Stimulated activated naive CD8-positive, alpha-beta T cell treated with anti-CD3 and anti-CD28 coated beads, Interleukin-15, Interleukin-2, amounts not matched to agents 100 ng/mL and 50 ng/mL, for 24 hours (primary cell): ENCODE measurements around the gene MED13L.
"Not testable (repeated sequence)": the region's sequence is repeated elsewhere in the genome, so short reads cannot be mapped to it uniquely, and the experiment has no call there.

Experiments used
- H3K27ac Mint-ChIP-seq: one replicate; pipeline ENCODE4 v1.8.0; 2021; ENCODE audit warnings: mild to moderate bottlenecking, mixed read lengths
- H3K27me3 Mint-ChIP-seq: one replicate; pipeline ENCODE4 v1.8.0; 2021; ENCODE audit warnings: mixed read lengths
- H3K36me3 Mint-ChIP-seq: one replicate; pipeline ENCODE4 v1.8.0; 2021; ENCODE audit warnings: low read depth, mixed read lengths
- H3K4me1 Mint-ChIP-seq: one replicate; pipeline ENCODE4 v1.8.0; 2021; ENCODE audit warnings: low read depth, mixed read lengths
- H3K4me3 Mint-ChIP-seq: one replicate; pipeline ENCODE4 v1.8.0; 2021; ENCODE audit warnings: mild to moderate bottlenecking, mixed read lengths
- H3K9me3 Mint-ChIP-seq: one replicate; pipeline ENCODE4 v1.8.0; 2021; ENCODE audit warnings: mixed read lengths

MED13L gene

GRCh38 chr12:116257215-116257614 is 20.3 kb downstream of the MED13L start:
- peaks cover 4% of the 10 kb centered on the region for H3K9me3 Mint-ChIP-seq
- H3K4me3 Mint-ChIP-seq, result no peak overlapping the region
- H3K4me1 Mint-ChIP-seq, result peaks cover 69% of the 10 kb centered on the region
- H3K27ac Mint-ChIP-seq, result no peak overlapping the region
- no peaks in the 10 kb centered on the region for H3K27me3 Mint-ChIP-seq
- H3K36me3 Mint-ChIP-seq, result peaks cover 14% of the 10 kb centered on the region

DNA sequence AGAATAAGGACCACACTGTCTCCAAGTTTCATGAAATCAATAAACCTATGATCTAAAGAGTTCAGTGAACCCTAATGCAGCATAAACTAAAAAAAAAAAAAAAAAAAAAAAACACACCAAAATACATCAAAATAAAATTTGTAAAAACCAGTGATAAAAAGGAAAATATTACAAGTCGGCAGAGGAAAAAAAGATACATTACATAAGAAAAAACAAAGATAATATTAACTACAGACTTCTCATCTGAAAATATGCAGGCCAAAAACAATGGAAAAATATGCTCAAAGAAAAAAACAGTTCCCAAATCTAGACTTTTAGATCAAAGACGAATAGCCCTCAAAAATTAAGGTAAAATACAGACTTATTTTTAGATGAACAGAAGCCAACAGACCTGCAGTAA is 27.6 kb downstream of the MED13L start:
- Mint-ChIP-seq H3K4me3 (no peak overlapping the region), H3K36me3 (peaks cover 39% of the 10 kb centered on the region), H3K27me3 (no peaks in the 10 kb centered on the region), H3K27ac (no peak overlapping the region), H3K9me3 (peaks cover 16% of the 10 kb centered on the region), H3K4me1 (peaks cover 67% of the 10 kb centered on the region)

DNA sequence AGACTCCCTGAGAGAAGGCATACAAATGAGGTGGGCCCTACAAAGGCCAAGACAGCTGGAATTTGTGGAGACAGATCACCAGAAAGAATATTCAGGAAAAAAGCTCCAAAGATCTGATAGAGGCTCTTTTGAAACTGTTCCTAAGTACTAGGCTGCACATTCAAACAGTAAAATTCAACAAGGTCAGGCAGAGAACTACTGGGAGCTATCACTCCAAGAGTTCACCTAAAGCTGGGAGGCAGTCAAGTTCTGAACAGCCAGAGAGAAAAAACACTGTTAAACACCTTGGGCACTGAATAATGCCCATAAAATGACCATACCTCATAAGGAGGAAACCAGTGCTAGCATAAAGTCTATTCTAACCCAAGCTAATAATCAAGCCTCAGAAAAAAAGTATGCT is 28.6 kb downstream of the MED13L start:
- Mint-ChIP-seq H3K36me3 (peaks cover 35% of the 10 kb centered on the region), H3K4me3 (no peak overlapping the region), H3K9me3 (peaks cover 16% of the 10 kb centered on the region), H3K27ac (no peak overlapping the region), H3K4me1 (peaks cover 68% of the 10 kb centered on the region), H3K27me3 (no peaks in the 10 kb centered on the region)

DNA sequence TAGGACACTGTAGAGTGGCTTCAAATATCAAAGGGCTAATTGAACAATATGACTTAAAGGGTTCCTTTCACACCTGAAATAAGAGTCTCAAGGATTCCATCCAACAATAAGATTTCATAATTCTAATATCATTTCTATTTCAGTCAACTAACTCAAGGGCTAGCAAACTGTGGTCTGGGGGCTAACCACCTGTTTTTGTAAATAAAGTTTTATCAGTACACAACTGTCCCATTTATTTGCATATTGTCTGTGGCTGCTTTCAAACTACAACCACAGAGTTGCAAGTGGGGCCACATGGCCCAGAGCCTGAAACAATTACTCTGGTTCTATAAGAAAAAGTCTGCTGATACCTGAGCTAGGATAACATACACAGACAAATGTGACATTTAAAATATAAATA is 29.1 kb downstream of the MED13L start:
- Mint-ChIP-seq H3K4me1 (peaks cover 72% of the 10 kb centered on the region), H3K27me3 (no peaks in the 10 kb centered on the region), H3K36me3 (peaks cover 35% of the 10 kb centered on the region), H3K9me3 (peaks cover 16% of the 10 kb centered on the region), H3K4me3 (no peak overlapping the region), H3K27ac (no peak overlapping the region)

DNA sequence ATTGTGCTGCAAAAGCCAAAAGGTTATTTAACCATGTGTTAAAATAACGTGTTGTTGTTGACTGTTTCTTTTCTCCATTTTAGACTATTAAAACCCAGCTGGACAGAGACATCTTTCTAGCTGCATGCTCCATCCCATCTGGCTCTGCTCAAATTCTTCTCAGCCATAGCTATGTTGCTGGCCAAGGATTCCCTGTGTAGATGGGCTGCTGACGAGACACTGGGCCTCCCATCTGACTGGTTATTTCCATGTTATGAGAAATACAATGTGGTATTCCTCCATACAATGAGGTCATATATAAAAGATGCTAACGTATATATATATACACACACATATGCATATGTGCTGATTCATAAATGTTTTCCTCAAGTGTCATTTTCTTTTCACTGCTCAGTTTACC is 30.1 kb downstream of the MED13L start:
- Mint-ChIP-seq H3K27ac (no peak overlapping the region), H3K9me3 (peaks cover 13% of the 10 kb centered on the region), H3K4me3 (no peak overlapping the region), H3K27me3 (no peaks in the 10 kb centered on the region), H3K4me1 (peaks cover 72% of the 10 kb centered on the region), H3K36me3 (peaks cover 26% of the 10 kb centered on the region)

DNA sequence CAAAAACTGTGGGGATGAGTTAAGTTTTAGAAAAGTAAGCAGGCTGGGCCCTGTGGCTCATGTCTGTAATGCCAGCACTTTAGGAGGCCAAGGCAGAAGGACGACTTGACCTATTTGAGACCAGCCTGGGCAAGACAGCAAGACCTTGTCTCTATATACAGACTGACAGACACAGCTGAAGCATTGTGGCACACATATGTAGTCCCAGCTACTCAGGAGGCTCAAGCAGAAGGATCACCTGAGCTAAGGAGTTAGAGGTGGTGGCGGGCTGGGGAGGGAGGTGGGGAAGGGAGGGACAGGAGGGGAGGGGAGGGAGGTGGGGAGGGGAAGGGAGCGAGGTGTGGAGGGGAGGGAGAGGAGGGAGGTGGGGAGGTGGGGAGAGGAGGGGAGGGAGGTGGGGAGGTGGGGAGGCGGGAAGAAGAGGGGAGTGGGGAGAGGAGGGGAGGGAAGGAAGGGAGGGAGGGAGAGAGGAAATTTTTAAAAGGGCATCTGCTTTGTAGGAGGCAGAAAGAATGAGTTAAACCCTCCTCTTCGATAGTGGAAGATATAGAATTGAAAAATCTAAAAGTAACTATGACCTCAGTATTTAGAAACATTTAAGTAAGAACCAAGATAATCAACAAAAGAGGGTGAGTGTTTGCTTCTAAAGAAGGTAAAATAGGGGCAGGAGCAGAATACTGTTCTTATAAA is 30.9 kb downstream of the MED13L start:
- Mint-ChIP-seq H3K27me3 (no peaks in the 10 kb centered on the region), H3K9me3 (peaks cover 5% of the 10 kb centered on the region), H3K4me1 (peaks cover 71% of the 10 kb centered on the region), H3K36me3 (peaks cover 19% of the 10 kb centered on the region), H3K27ac (no peak overlapping the region), H3K4me3 (no peak overlapping the region)

DNA sequence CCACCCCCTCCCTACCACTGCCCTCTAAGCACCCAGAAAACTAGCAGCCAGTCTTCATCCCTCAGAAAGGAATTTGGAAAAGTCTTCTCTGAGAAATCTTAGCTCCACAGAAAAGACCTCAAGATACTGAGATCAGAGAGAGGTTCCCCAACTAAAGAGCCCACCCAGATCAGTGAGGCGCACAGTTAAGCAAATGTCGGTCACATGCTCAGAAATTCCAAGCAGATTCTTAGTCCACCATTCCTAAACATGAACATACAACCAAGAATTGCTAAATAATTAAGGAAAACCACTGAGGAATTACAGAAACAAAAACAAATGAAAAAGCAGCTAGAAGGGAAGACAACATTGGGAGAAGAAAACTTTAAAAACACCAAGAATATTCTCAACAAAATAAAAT is 32.3 kb downstream of the MED13L start:
- peaks cover 81% of the 10 kb centered on the region for H3K4me1 Mint-ChIP-seq
- peak overlapping the region; percentile 67 for H3K27ac Mint-ChIP-seq
- H3K27me3 Mint-ChIP-seq, result no peaks in the 10 kb centered on the region

GRCh38 chr12:116244474-116245090 is 32.9 kb downstream of the MED13L start:
- peak overlapping the region; percentile 44 for H3K4me3 Mint-ChIP-seq
- H3K27ac Mint-ChIP-seq, result peak overlapping the region; percentile 12

More for the DNA sequence above, 32.3 kb downstream of the MED13L start:
- Mint-ChIP-seq H3K4me3 (no peak overlapping the region), H3K36me3 (peaks cover 15% of the 10 kb centered on the region), H3K9me3 (peaks cover 4% of the 10 kb centered on the region)

GRCh38 chr12:116244001-116244400 is 33.5 kb downstream of the MED13L start:
- Mint-ChIP-seq H3K4me3 (peak overlapping the region; percentile 44), H3K36me3 (peaks cover 7% of the 10 kb centered on the region), H3K27ac (peak overlapping the region; percentile 12), H3K27me3 (no peaks in the 10 kb centered on the region), H3K4me1 (peaks cover 80% of the 10 kb centered on the region), H3K9me3 (no peaks in the 10 kb centered on the region)

More at GRCh38 chr12:116244474-116245090, 32.9 kb downstream of the MED13L start:
- peaks cover 84% of the 10 kb centered on the region for H3K4me1 Mint-ChIP-seq
- H3K9me3 Mint-ChIP-seq, result peaks cover 4% of the 10 kb centered on the region
- peaks cover 11% of the 10 kb centered on the region for H3K36me3 Mint-ChIP-seq
- H3K27me3 Mint-ChIP-seq, result no peaks in the 10 kb centered on the region

DNA sequence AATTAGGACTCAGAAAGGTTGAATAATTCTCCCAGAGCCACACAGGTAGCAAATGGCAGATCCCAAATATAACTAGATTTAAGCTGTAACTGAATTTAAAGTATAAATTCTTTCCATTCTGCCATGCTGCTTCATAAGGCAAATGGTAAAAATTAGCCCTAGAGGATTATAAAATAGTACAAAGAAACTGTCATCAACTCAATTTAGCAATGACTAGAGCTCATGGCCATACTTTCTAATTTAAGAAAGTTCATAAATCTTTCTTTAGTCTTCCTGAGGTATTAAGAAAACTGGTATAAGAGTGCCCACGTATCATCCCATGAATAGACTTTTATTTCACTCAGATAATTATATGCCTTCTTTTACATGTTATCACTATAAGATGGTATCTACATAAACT is 34.8 kb downstream of the MED13L start:
- H3K27ac Mint-ChIP-seq, result no peak overlapping the region
- no peaks in the 10 kb centered on the region for H3K27me3 Mint-ChIP-seq
- no peaks in the 10 kb centered on the region for H3K9me3 Mint-ChIP-seq
- H3K4me1 Mint-ChIP-seq, result peaks cover 73% of the 10 kb centered on the region
- peaks cover 7% of the 10 kb centered on the region for H3K36me3 Mint-ChIP-seq
- no peak overlapping the region for H3K4me3 Mint-ChIP-seq

DNA sequence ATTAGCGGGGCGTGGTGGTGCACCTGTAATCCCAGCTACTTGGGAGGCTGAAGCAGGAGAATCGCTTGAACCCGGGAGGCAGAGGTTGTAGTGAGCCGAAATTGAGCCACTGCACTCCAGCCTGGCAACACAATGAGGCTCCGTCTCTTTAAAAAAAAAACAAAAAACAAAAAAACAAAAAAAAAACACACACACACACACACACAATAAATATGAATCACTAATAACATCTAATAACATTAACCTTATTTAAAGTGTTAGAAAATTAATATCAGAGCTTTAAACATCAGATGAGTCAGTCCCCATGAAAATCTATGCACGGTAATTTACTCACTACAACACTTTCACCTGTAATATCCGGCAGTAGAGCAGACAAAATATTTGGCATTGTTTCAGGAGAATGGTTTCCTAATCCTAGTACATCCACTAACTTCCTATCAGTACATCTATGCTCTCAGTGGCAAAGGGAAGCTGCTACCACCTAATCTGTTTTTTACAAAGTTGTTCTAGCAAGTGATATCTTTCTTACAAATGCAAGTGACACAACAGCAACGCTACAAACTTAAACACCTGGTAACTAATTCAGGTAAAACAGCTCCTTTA is 36.2 kb downstream of the MED13L start:
- Mint-ChIP-seq H3K9me3 (no peaks in the 10 kb centered on the region), H3K4me1 (peaks cover 76% of the 10 kb centered on the region), H3K4me3 (no peak overlapping the region), H3K36me3 (peaks cover 7% of the 10 kb centered on the region), H3K27me3 (no peaks in the 10 kb centered on the region), H3K27ac (no peak overlapping the region)

- H3K36me3 Mint-ChIP-seq, H3K27ac Mint-ChIP-seq, H3K9me3 Mint-ChIP-seq, H3K4me3 Mint-ChIP-seq, H3K27me3 Mint-ChIP-seq: not testable (repeated sequence)
- H3K4me1 Mint-ChIP-seq, result peaks cover 57% of the 10 kb centered on the region
These were observed 38.8 kb downstream of the MED13L start for GRCh38 chr12:116238570-116239119.

GRCh38 chr12:116238149-116238548 is 39.3 kb downstream of the MED13L start:
- no peaks in the 10 kb centered on the region for H3K9me3 Mint-ChIP-seq
- no peak overlapping the region for H3K27ac Mint-ChIP-seq
- H3K4me3 Mint-ChIP-seq, result no peak overlapping the region
- no peaks in the 10 kb centered on the region for H3K27me3 Mint-ChIP-seq
- peaks cover 57% of the 10 kb centered on the region for H3K4me1 Mint-ChIP-seq
- peaks cover 4% of the 10 kb centered on the region for H3K36me3 Mint-ChIP-seq

- H3K4me3 Mint-ChIP-seq, result no peak overlapping the region
- peaks cover 7% of the 10 kb centered on the region for H3K36me3 Mint-ChIP-seq
- H3K4me1 Mint-ChIP-seq, result peaks cover 53% of the 10 kb centered on the region
- no peaks in the 10 kb centered on the region for H3K27me3 Mint-ChIP-seq
- H3K9me3 Mint-ChIP-seq, result no peaks in the 10 kb centered on the region
- H3K27ac Mint-ChIP-seq, result no peak overlapping the region
These were observed 40.5 kb downstream of the MED13L start for GRCh38 chr12:116236976-116237375.

- H3K27ac Mint-ChIP-seq, result peak overlapping the region; percentile 32
- H3K4me3 Mint-ChIP-seq, result no peak overlapping the region
- H3K27me3 Mint-ChIP-seq, result no peaks in the 10 kb centered on the region
- H3K36me3 Mint-ChIP-seq, result peaks cover 9% of the 10 kb centered on the region
- peaks cover 47% of the 10 kb centered on the region for H3K4me1 Mint-ChIP-seq
- H3K9me3 Mint-ChIP-seq, result no peaks in the 10 kb centered on the region
These were observed 41.3 kb downstream of the MED13L start for GRCh38 chr12:116236148-116236731.
